GM23248 (cell line): ENCODE results near the gene CSTF2T. TPM values are rescaled to one million over a fixed set of nuclear protein-coding genes. Genes with fewer than 3 reads are reported as not detected.

ENCODE experiments used
- DNase-seq: peaks from one replicate; pipeline ENCODE4 v3.0.0-alpha.2; 2015
- H2AFZ ChIP-seq: fragments of 200-600 bp; sonication (generic); 2 replicates; pipeline ENCODE4 v1.6.1; 2016; ENCODE audit warnings: antibody characterized with exemption
- H3F3A ChIP-seq: fragments of 200-600 bp; sonication (generic); 2 replicates; pipeline ENCODE4 v1.6.1; 2016; ENCODE audit warnings: mild to moderate bottlenecking, antibody characterized with exemption, mixed run types; ENCODE audit not compliant: insufficient read depth
- H3K27ac ChIP-seq: fragments of 200-600 bp; sonication (generic); 2 replicates; pipeline ENCODE4 v1.5.1; 2016; ENCODE audit warnings: mild to moderate bottlenecking
- H3K27me3 ChIP-seq: fragments of 200-600 bp; sonication (generic); replicated peaks from 2 replicates; pipeline ENCODE4 v1.6.1; 2016; ENCODE audit warnings: mild to moderate bottlenecking; ENCODE audit not compliant: insufficient read depth
- H3K36me3 ChIP-seq: fragments of 200-600 bp; sonication (generic); 2 replicates; pipeline ENCODE4 v1.6.1; 2016; ENCODE audit warnings: low read depth, mild to moderate bottlenecking
- H3K4me1 ChIP-seq: fragments of 200-600 bp; sonication (generic); 2 replicates; pipeline ENCODE4 v1.6.1; 2016; ENCODE audit warnings: mild to moderate bottlenecking; ENCODE audit not compliant: insufficient read depth
- H3K4me2 ChIP-seq: fragments of 200-600 bp; sonication (generic); one replicate; pipeline ENCODE4 v1.6.1; 2016; ENCODE audit warnings: mild to moderate bottlenecking; ENCODE audit not compliant: unreplicated experiment
- H3K4me3 ChIP-seq: fragments of 200-600 bp; sonication (generic); 2 replicates; pipeline ENCODE4 v1.5.1; 2016; ENCODE audit warnings: mild to moderate bottlenecking
- H3K79me2 ChIP-seq: fragments of 200-600 bp; sonication (generic); 2 replicates; pipeline ENCODE4 v1.6.1; 2016; ENCODE audit warnings: mild to moderate bottlenecking; ENCODE audit not compliant: insufficient read depth
- H3K9ac ChIP-seq: fragments of 200-600 bp; sonication (generic); 2 replicates; pipeline ENCODE4 v1.6.1; 2016; ENCODE audit warnings: mild to moderate bottlenecking
- H3K9me2 ChIP-seq: fragments of 200-600 bp; sonication (generic); 2 replicates; pipeline ENCODE4 v1.6.1; 2016; ENCODE audit warnings: mixed run types, mild to moderate bottlenecking, moderate library complexity; ENCODE audit not compliant: insufficient read depth
- H3K9me3 ChIP-seq: fragments of 200-600 bp; sonication (generic); one replicate; pipeline ENCODE4 v1.6.1; 2017; ENCODE audit warnings: low read depth
- H4K20me1 ChIP-seq: fragments of 200-600 bp; sonication (generic); 2 replicates; pipeline ENCODE4 v1.6.0; 2016; ENCODE audit not compliant: insufficient read depth
- EZH2 ChIP-seq: fragments of 200-600 bp; sonication (generic); IDR thresholded peaks from 2 replicates; pipeline ENCODE4 v1.6.1; 2018; ENCODE audit warnings: antibody characterized with exemption, mild to moderate bottlenecking; ENCODE audit not compliant: insufficient read depth, poor library complexity, severe bottlenecking
- EZH2phosphoT487 ChIP-seq: fragments of 200-600 bp; sonication (generic); IDR thresholded peaks from 2 replicates; pipeline ENCODE4 v1.6.1; 2018; ENCODE audit warnings: antibody characterized with exemption, moderate library complexity, mild to moderate bottlenecking, low read depth; ENCODE audit not compliant: insufficient read depth
- WGBS, 2 experiments: methylation state at CpG; one replicate each; pipeline ENCODE4 v1.1.6; 2015 to 2017; ENCODE audit warnings: low lambda C conversion rate in 2 of 2, low coverage in 1 of 2; ENCODE audit errors: missing lambda C conversion rate in 2 of 2; 5-methylcytosine and 5-hydroxymethylcytosine counted together
- in situ Hi-C: fragments of 300-500 bp; cut with MboI; formaldehyde crosslinking; loops from 2 replicates; pipeline ENCODE4 v1.15.0; 2020
- polyA plus RNA-seq: library from polyadenylated mRNA; unstranded; fragments of >200 nt; fragmentation: Nextera tagmentation; extraction: Ambion mirVana; gene quantifications from 2 replicates; pipeline ENCODE4 v1.2.1, GENCODE V29; 2016
- total RNA-seq: library from RNA; depleted of rRNA; stranded (reverse); fragments of >200 nt; shearing (Covaris generic); gene quantifications from 2 replicates; pipeline ENCODE4 v1.2.3, GENCODE V29; 2014

CSTF2T gene
- total and polyA plus RNA-seq, 2 experiments from 2014 or later: 7.9 to 16.9 TPM

- in situ Hi-C loops: no loop called here
- H3K4me1 ChIP-seq: peaks cover 15% of the 10 kb centered on the region
- no peaks in the 10 kb centered on the region for H3K79me2 ChIP-seq
- WGBS, 2 experiments: 39 to 44% methylated on average over 1 of the region's 1 CpG
- H3K9me3 ChIP-seq: no peaks in the 10 kb centered on the region
- TF ChIP-seq EZH2phosphoT487 (no peak), EZH2 (no peak)
- H3K9ac ChIP-seq: no peak overlapping the region
- H3K4me3 ChIP-seq: no peak overlapping the region
- H3K27me3 ChIP-seq: no peaks in the 10 kb centered on the region
- no peak for DNase-seq
- no peak overlapping the region for H2AFZ ChIP-seq
- H3K9me2 ChIP-seq: no peaks in the 10 kb centered on the region
- no peaks in the 10 kb centered on the region for H4K20me1 ChIP-seq
- no peaks in the 10 kb centered on the region for H3K36me3 ChIP-seq
- H3K27ac ChIP-seq: no peak overlapping the region
- no peak overlapping the region for H3K4me2 ChIP-seq
- H3F3A ChIP-seq: peaks cover 13% of the 10 kb centered on the region
Measured at GRCh38 chr10:51687296-51687695, 12.1 kb downstream of the CSTF2T start.

GRCh38 chr10:51685768-51686167 is 13.6 kb downstream of the CSTF2T start:
- in situ Hi-C loops: no loop called here
- no peak overlapping the region for H3K27ac ChIP-seq

GRCh38 chr10:51683031-51683691 is 16.2 kb downstream of the CSTF2T start:
- Histone ChIP-seq H3K36me3 (no peaks in the 10 kb centered on the region), H3K9me2 (no peaks in the 10 kb centered on the region), H3K79me2 (no peaks in the 10 kb centered on the region), H3K4me1 (peaks cover 15% of the 10 kb centered on the region), H3K9ac (no peak overlapping the region), H3K27me3 (no peaks in the 10 kb centered on the region), H4K20me1 (no peaks in the 10 kb centered on the region), H3K9me3 (no peaks in the 10 kb centered on the region), H3K4me2 (peak overlapping the region; percentile 31), H3K4me3 (no peak overlapping the region), H3K27ac (peak overlapping the region; percentile 17), H2AFZ (no peak overlapping the region), H3F3A (peaks cover 7% of the 10 kb centered on the region)
- peak; percentile 71 for DNase-seq
- in situ Hi-C loops: no loop called here
- TF ChIP-seq EZH2: no peak
- TF ChIP-seq EZH2phosphoT487: no peak
- 31 to 34% methylated on average over 4 of the region's 4 CpGs for whole genome bisulfite sequencing, 2 experiments

More at GRCh38 chr10:51685768-51686167, 13.6 kb downstream of the CSTF2T start:
- H3K36me3 ChIP-seq: no peaks in the 10 kb centered on the region
- peaks cover 15% of the 10 kb centered on the region for H3K4me1 ChIP-seq
- no peak overlapping the region for H3K4me2 ChIP-seq
- H3K4me3 ChIP-seq: no peak overlapping the region
- H3K9me3 ChIP-seq: no peaks in the 10 kb centered on the region
- peaks cover 7% of the 10 kb centered on the region for H3F3A ChIP-seq
- H4K20me1 ChIP-seq: no peaks in the 10 kb centered on the region
- peak; percentile 59 for DNase-seq
- no peak overlapping the region for H3K9ac ChIP-seq
- no peaks in the 10 kb centered on the region for H3K79me2 ChIP-seq
- H2AFZ ChIP-seq: no peak overlapping the region
- H3K9me2 ChIP-seq: no peaks in the 10 kb centered on the region
- no peak for TF ChIP-seq EZH2
- no peak for TF ChIP-seq EZH2phosphoT487
- H3K27me3 ChIP-seq: no peaks in the 10 kb centered on the region
- WGBS, 2 experiments: 92 to 97% methylated on average over 2 of the region's 2 CpGs

- no peak for TF ChIP-seq EZH2
- no peak for TF ChIP-seq EZH2phosphoT487
- Histone ChIP-seq H4K20me1 (no peaks in the 10 kb centered on the region), H3K4me2 (no peak overlapping the region), H3K27me3 (no peaks in the 10 kb centered on the region), H3K4me3 (no peak overlapping the region), H2AFZ (no peak overlapping the region), H3K79me2 (no peaks in the 10 kb centered on the region), H3K4me1 (peaks cover 20% of the 10 kb centered on the region), H3F3A (peaks cover 7% of the 10 kb centered on the region), H3K36me3 (no peaks in the 10 kb centered on the region), H3K27ac (no peak overlapping the region), H3K9me2 (no peaks in the 10 kb centered on the region), H3K9ac (no peak overlapping the region), H3K9me3 (no peaks in the 10 kb centered on the region)
- no peak for DNase-seq
- WGBS, 2 experiments: 87 to 92% methylated on average over 6 of the region's 6 CpGs
- in situ Hi-C loops: no loop called here
Measured at GRCh38 chr10:51679841-51680240, 19.6 kb downstream of the CSTF2T start.
